ENCODE results near the gene EIF4E1B.

Gene EIF4E1B

DNA sequence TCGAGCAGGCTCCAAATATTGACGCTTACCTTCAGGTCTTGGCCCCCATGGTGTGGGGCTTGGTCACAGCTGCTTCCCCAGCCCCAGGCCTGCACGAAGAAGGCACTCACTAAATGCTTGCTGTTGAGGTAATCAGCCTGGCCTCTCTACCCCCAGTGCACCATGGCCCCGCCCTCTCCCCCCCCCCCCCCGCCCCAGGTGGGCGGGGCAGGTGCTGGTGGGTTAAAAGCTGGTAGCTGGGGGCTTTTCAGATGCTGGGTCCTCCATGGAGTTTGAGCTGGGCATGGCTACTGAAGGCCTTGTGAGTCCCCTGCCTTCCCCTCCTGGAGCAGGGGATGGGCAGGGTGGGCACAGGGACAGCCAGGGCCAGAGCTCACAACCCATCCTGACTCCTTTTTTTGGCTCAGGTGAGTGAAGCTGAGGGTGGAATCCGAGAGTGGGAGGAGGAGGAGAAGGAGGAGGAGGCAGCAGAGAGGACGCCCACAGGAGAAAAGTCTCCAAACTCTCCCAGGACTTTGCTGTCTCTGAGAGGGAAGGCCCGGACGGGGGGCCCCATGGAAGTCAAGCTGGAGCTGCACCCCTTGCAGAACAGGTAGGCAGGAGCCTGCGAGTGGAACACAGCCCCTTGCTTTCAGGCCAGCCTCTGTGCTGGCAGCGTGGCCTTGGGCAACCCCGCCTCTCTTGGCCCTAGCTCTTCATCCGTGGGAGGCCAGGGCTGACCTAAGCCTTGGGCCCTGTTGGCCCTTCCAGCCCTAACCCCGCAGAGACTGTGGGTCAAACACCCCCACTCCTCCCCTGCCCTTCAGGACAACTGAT is 12.4 kb downstream of the EIF4E1B start:
- no peak for TF ChIP-seq CTCF (IDR thresholded peaks at IDR 0.05; ENCODE audit: borderline replicate concordance, insufficient read depth, low read depth, low read length)
- no peak overlapping the region for H3K4me3 ChIP-seq (ENCODE audit: low read depth, low read length)

- no peak for TF ChIP-seq CTCF (IDR thresholded peaks at IDR 0.05; ENCODE audit: borderline replicate concordance, insufficient read depth, low read depth, low read length)
- H3K4me3 ChIP-seq (ENCODE audit: low read depth, low read length), result no peak overlapping the region
These were observed 13.2 kb downstream of the EIF4E1B start for GRCh38 chr5:176643491-176644219.

- no peak overlapping the region for H3K4me3 ChIP-seq (ENCODE audit: low read depth, low read length)
- no peak for TF ChIP-seq CTCF (IDR thresholded peaks at IDR 0.05; ENCODE audit: borderline replicate concordance, insufficient read depth, low read depth, low read length)
These were observed 13.8 kb downstream of the EIF4E1B start for GRCh38 chr5:176644294-176644693.

GRCh38 chr5:176644878-176645670 is 14.6 kb downstream of the EIF4E1B start:
- no peak for TF ChIP-seq CTCF (IDR thresholded peaks at IDR 0.05; ENCODE audit: borderline replicate concordance, insufficient read depth, low read depth, low read length)
- H3K4me3 ChIP-seq (ENCODE audit: low read depth, low read length), result no peak overlapping the region

GRCh38 chr5:176646049-176646706 is 15.7 kb downstream of the EIF4E1B start:
- H3K4me3 ChIP-seq (ENCODE audit: low read depth, low read length), result no peak overlapping the region
- no peak for TF ChIP-seq CTCF (IDR thresholded peaks at IDR 0.05; ENCODE audit: borderline replicate concordance, insufficient read depth, low read depth, low read length)

GRCh38 chr5:176646707-176647029 is 16.2 kb downstream of the EIF4E1B start:
- H3K4me3 ChIP-seq (ENCODE audit: low read depth, low read length), result peak overlapping the region; percentile 56
- no peak for TF ChIP-seq CTCF (IDR thresholded peaks at IDR 0.05; ENCODE audit: borderline replicate concordance, insufficient read depth, low read depth, low read length)

Data from GM12875 (cell line).